ENCODE results near the gene ATF7IP2. TPM values are rescaled to one million over a fixed set of nuclear protein-coding genes. Genes with fewer than 3 reads are reported as not detected.
A peak's percentile ranks its signal among the peaks of the same experiment; 100 is the strongest.

ATF7IP2 gene
- total and polyA plus RNA-seq, 9 of the 15 experiments (the other 6 are each of a cell fraction or from before 2014, with no cell fraction given) = 131 to 515 (median 196) TPM

DNA sequence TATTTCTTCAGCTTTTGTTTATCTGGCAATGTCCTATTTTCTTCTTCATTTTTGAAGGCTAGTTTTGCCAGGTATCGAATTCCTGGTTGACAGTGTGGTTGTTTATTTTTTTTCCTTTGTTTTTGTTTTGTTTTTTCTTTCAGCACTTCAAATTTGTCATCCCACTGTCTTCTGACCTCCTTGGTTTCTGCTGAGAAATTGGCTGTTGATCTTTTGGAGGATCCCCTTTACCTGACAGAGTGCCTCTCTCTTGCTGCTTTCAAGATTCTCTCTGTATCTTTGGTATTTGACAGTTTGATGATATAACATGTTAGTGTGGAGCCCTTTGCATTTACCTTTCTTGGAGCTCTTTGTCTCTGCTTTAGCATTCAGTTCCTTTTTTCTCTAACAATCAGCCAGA is 9.6 kb upstream of the ATF7IP2 start:
- H3K79me2 ChIP-seq (ENCODE audit: control insufficient read depth, insufficient read depth, low read length) = no peaks in the 10 kb centered on the region
- intact Hi-C loops (cut with micrococcal nuclease) (no loop called here), in situ Hi-C loops (cut with MboI) (no loop called here)
- FAIRE-seq = no peak
- no peaks in the 10 kb centered on the region; a peak in 1 of 5 replicates for H3K4me1 ChIP-seq (replicated peaks in 1 of 2; ENCODE audit: control insufficient read depth in 2 of 2, insufficient read depth in 2 of 2, low read length in 2 of 2)
- WGBS (ENCODE audit: insufficient coverage, low coverage, missing lambda C conversion rate) = 45% methylated on average over 1 of the region's 1 CpG
- H3K27me3 ChIP-seq (ENCODE audit: control insufficient read depth in 2 of 2, insufficient read depth in 2 of 2, low read length in 2 of 2) = no peaks in the 10 kb centered on the region
- no peak overlapping the region for H3K27ac ChIP-seq (ENCODE audit: extremely low read depth, low read depth, low read length)
- peaks cover 6% of the 10 kb centered on the region; the same call in 1 of the 2 replicates for H3K9me3 ChIP-seq (replicated peaks; ENCODE audit: control insufficient read depth, insufficient read depth, low read depth, low read length)
- H3K36me3 ChIP-seq (ENCODE audit: control insufficient read depth, insufficient read depth, low read length) = no peaks in the 10 kb centered on the region
- no peaks in the 10 kb centered on the region for H4K20me1 ChIP-seq (replicated peaks; ENCODE audit: control insufficient read depth, insufficient read depth, low read length)
- no peak overlapping the region for H3K9ac ChIP-seq (ENCODE audit: insufficient read depth in 1 of 2, low read depth in 2 of 2, low read length in 2 of 2)
- no peak for ATAC-seq
- BruUV-seq (replicated peaks) = no TSS peak
- H2AFZ ChIP-seq (ENCODE audit: low read depth, low read length) = no peak overlapping the region
- ChIA-PET POLR2A (no interaction called here), CTCF (ENCODE audit: low intra/inter-chr PET ratio) (no interaction called here)
- no peak overlapping the region for H3K4me3 ChIP-seq
- H3K9me1 ChIP-seq (ENCODE audit: control insufficient read depth, insufficient read depth, low read length) = no peaks in the 10 kb centered on the region
- H3K4me2 ChIP-seq (ENCODE audit: insufficient read depth, low read length) = no peak overlapping the region
- no peak for DNase-seq (ENCODE audit: extremely low read depth in 1 of 4, low spot score in 3 of 4)
- TF ChIP-seq TRIM28 (IDR thresholded peaks at IDR 0.05) (peak; percentile 84; the same call in 1 of the 2 replicates), SMARCC2 (IDR thresholded peaks at IDR 0.05; ENCODE audit: low read depth) (no peak), ZFP1 (CRISPR knock-in tag; IDR thresholded peaks at IDR 0.05) (peak; percentile 33; the same call in 1 of the 2 replicates), NFIX (CRISPR knock-in tag; IDR thresholded peaks at IDR 0.05; ENCODE audit: low read depth) (no peak), TBP (optimal IDR thresholded peaks at IDR 0.05; ENCODE audit: low read depth, low read length) (no peak), ZNF79 (CRISPR knock-in tag; IDR thresholded peaks at IDR 0.05; ENCODE audit: low read depth) (no peak), HDAC2 (IDR thresholded peaks at IDR 0.05) (no peak), ZNF24 (IDR thresholded peaks at IDR 0.05) (no peak), PYGO2 (tag; IDR thresholded peaks at IDR 0.05) (no peak), ZNF124 (CRISPR knock-in tag; IDR thresholded peaks at IDR 0.05) (no peak), ZNF785 (CRISPR knock-in tag; IDR thresholded peaks at IDR 0.05) (no peak), KLF6 (CRISPR knock-in tag; IDR thresholded peaks at IDR 0.05; ENCODE audit: borderline replicate concordance) (no peak), TRIM24 (IDR thresholded peaks at IDR 0.05) (peak; percentile 39 to 80; a peak in 3 of 4 replicates), KDM1A (IDR thresholded peaks at IDR 0.05) (no peak)
- TF ChIP-seq, protein P1, sequence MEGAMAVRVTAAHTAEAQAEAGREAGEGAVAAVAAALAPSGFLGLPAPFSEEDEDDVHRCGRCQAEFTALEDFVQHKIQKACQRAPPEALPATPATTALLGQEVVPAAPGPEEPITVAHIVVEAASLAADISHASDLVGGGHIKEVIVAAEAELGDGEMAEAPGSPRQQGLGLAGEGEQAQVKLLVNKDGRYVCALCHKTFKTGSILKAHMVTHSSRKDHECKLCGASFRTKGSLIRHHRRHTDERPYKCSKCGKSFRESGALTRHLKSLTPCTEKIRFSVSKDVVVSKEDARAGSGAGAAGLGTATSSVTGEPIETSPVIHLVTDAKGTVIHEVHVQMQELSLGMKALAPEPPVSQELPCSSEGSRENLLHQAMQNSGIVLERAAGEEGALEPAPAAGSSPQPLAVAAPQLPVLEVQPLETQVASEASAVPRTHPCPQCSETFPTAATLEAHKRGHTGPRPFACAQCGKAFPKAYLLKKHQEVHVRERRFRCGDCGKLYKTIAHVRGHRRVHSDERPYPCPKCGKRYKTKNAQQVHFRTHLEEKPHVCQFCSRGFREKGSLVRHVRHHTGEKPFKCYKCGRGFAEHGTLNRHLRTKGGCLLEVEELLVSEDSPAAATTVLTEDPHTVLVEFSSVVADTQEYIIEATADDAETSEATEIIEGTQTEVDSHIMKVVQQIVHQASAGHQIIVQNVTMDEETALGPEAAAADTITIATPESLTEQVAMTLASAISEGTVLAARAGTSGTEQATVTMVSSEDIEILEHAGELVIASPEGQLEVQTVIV (CRISPR knock-in tag; IDR thresholded peaks at IDR 0.05; ENCODE audit: borderline replicate concordance) = no peak
- TF ChIP-seq, protein P2, sequence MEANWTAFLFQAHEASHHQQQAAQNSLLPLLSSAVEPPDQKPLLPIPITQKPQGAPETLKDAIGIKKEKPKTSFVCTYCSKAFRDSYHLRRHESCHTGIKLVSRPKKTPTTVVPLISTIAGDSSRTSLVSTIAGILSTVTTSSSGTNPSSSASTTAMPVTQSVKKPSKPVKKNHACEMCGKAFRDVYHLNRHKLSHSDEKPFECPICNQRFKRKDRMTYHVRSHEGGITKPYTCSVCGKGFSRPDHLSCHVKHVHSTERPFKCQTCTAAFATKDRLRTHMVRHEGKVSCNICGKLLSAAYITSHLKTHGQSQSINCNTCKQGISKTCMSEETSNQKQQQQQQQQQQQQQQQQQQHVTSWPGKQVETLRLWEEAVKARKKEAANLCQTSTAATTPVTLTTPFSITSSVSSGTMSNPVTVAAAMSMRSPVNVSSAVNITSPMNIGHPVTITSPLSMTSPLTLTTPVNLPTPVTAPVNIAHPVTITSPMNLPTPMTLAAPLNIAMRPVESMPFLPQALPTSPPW (CRISPR knock-in tag; IDR thresholded peaks at IDR 0.05) = no peak
- TF ChIP-seq, protein P3, sequence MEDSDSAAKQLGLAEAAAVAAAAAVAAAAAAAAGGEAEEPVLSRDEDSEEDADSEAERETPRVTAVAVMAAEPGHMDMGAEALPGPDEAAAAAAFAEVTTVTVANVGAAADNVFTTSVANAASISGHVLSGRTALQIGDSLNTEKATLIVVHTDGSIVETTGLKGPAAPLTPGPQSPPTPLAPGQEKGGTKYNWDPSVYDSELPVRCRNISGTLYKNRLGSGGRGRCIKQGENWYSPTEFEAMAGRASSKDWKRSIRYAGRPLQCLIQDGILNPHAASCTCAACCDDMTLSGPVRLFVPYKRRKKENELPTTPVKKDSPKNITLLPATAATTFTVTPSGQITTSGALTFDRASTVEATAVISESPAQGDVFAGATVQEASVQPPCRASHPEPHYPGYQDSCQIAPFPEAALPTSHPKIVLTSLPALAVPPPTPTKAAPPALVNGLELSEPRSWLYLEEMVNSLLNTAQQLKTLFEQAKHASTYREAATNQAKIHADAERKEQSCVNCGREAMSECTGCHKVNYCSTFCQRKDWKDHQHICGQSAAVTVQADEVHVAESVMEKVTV (CRISPR knock-in tag; IDR thresholded peaks at IDR 0.05) = no peak
- TF ChIP-seq, protein P4, sequence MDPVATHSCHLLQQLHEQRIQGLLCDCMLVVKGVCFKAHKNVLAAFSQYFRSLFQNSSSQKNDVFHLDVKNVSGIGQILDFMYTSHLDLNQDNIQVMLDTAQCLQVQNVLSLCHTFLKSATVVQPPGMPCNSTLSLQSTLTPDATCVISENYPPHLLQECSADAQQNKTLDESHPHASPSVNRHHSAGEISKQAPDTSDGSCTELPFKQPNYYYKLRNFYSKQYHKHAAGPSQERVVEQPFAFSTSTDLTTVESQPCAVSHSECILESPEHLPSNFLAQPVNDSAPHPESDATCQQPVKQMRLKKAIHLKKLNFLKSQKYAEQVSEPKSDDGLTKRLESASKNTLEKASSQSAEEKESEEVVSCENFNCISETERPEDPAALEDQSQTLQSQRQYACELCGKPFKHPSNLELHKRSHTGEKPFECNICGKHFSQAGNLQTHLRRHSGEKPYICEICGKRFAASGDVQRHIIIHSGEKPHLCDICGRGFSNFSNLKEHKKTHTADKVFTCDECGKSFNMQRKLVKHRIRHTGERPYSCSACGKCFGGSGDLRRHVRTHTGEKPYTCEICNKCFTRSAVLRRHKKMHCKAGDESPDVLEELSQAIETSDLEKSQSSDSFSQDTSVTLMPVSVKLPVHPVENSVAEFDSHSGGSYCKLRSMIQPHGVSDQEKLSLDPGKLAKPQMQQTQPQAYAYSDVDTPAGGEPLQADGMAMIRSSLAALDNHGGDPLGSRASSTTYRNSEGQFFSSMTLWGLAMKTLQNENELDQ (CRISPR knock-in tag; IDR thresholded peaks at IDR 0.05; ENCODE audit: borderline replicate concordance) = no peak
